ENCODE data around the gene MEGF6.

The MEGF6 gene

DNA sequence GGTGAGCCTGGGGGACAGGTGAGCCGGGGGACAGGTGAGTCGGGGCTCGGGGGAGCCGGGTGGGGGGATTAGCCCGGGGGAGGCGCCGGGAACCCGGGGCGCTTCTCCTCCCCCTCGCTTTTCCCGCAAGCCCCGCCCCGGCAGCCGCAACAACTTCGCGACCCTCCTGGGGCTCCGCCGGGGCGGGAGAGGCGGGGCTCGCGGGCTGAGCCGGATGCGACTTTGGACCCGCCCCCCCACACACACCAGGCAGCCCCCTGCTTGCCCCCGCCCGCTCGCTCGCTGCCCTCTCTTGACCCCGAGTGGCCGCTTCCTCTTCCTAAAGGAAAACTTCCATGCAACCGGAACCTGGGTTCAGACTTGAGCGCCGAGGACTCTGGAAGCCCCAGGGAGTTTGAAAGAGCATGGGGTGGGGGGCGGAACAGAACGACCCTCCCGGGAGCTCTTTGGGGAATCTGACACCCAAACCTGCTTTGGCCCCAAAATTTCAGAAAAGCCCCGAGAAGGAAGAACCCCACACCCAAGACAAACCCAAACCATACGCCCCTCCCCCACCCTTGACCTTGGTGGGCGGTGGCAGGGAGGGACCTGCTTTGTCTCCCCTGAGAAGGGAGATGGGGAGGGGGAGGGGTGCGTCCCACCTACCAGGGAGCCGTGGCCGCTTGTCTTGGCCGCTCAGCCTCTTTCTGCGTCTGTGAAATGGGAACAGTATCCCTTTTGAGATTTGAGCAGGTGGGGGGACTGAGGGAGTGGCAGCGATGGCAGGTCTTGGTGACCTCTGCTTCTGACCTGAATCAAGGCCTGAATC, 156.3 kb downstream of the MEGF6 start:
- Histone ChIP-seq H3K4me1 (peaks cover 0 to 37% (median 21%) of the 10 kb centered on the region in 4 donors), H3K27me3 (peaks cover 0 to 52% of the 10 kb centered on the region in 2 donors), H3K9me3 (no peaks in the 10 kb centered on the region), H3K4me3 (peak overlapping the region; percentile 38 to 50), H3K36me3 (no peaks in the 10 kb centered on the region), H3K27ac (no peak overlapping the region)
- DNase-seq = no peak
- intact Hi-C loops (cut with DNase I; ENCODE audit: low total_unique reads) = loop anchor here (5.0 to 10.0 kb wide), 2 partner anchors 162 to 270 kb away; no protein-coding TSS in a partner anchor
- TF ChIP-seq, protein P1, sequence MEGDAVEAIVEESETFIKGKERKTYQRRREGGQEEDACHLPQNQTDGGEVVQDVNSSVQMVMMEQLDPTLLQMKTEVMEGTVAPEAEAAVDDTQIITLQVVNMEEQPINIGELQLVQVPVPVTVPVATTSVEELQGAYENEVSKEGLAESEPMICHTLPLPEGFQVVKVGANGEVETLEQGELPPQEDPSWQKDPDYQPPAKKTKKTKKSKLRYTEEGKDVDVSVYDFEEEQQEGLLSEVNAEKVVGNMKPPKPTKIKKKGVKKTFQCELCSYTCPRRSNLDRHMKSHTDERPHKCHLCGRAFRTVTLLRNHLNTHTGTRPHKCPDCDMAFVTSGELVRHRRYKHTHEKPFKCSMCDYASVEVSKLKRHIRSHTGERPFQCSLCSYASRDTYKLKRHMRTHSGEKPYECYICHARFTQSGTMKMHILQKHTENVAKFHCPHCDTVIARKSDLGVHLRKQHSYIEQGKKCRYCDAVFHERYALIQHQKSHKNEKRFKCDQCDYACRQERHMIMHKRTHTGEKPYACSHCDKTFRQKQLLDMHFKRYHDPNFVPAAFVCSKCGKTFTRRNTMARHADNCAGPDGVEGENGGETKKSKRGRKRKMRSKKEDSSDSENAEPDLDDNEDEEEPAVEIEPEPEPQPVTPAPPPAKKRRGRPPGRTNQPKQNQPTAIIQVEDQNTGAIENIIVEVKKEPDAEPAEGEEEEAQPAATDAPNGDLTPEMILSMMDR (IDR thresholded peaks at IDR 0.05) = no peak

DNA sequence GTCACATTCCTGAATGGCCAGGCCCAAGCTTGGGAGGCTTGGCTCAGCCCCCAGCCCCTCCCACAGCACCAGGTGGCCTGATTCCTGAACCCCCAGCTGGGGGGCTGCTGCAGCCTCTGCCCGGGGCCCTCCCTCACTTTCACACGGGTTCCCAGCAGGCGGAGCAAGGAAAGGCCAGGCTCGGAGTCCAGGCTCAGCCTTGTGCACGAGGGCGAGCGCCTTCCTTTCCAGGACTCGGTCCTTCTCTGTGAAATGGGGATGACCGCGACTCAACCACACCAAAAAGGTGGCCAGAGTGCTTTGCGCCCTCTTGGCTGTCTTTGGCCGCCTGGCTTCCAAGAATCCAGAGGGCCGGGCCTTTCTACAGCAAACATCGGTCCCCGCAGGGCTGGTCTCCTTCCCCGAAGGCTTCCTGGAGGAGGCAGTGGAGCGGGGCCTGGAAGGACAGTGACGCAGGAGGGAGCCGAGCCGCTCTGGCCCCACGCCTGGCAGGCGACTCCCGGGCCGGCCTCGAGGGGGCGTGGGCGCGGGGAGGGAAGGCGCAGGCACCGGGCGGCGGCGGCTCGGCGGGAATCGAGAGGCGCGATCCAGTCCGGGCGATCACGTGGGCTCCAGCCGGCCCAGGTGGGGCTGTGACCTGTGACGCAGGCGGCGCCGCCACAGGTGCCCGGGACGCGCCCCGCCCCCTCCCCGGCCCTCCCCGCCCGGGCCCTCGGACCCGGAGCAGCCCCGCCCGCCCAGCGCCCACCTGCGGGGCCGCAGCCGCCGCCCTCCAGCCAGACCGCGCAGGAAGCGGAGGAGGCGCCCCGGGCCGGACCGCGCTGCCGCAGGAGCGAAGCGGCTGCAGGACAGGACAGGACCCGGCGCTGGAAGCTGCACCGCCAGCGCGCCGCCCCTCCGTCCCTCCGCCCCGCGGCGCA, 157.2 kb downstream of the MEGF6 start, which contains the start of gene ARHGEF16:
ARHGEF16 (plus strand) TSS at position 775 of the 920 bp plus-strand sequence. CDS start 8,420 bp downstream, outside the sequence.
- TF ChIP-seq, protein P1 (IDR thresholded peaks at IDR 0.05) = peak; percentile 21 to 22
- peaks cover 0 to 52% of the 10 kb centered on the region in 2 donors for H3K27me3 ChIP-seq
- H3K9me3 ChIP-seq = no peaks in the 10 kb centered on the region
- no peak within 1 kb of the TSS for H3K27ac ChIP-seq
- H3K36me3 ChIP-seq = no peaks in the 10 kb centered on the region
- intact Hi-C loops (cut with DNase I; ENCODE audit: low total_unique reads) = loop anchor here (2.0 to 10.0 kb wide), 3 partner anchors 31 to 271 kb away; no protein-coding TSS in a partner anchor
- no peak for DNase-seq
- peak within 1 kb of the TSS; percentile 38 to 50 for H3K4me3 ChIP-seq
- peaks cover 0 to 30% (median 17%) of the 10 kb centered on the region in 4 donors for H3K4me1 ChIP-seq

DNA sequence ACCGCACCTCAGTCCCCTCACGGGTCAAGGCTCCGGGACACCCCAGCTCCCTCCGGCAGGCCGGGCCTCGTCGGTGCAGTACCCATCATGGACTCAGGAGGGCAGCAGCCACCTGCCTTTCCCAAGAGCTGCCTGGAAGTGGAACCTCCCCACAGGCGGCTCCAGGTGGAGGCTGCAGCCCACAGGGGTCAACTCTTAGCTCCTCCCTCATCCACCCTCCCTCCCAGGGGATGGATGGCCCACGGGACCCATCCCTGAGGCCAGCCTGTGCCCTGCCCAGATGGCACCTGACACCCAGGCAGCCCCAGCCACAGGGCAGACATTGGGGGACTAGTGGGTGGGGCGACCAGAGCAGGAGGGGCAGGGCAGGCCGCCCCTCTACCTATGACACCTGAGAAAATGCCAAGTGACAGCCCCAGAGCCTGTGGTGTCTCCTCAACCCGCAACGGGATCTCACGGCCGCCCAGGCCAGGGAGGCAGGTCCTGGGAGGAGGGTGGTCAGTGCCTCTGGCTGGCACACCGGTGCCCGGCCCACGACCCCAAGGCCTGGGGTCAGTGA, 158.0 kb downstream of the MEGF6 start:
- H3K27me3 ChIP-seq = peaks cover 0 to 52% of the 10 kb centered on the region in 2 donors

DNA sequence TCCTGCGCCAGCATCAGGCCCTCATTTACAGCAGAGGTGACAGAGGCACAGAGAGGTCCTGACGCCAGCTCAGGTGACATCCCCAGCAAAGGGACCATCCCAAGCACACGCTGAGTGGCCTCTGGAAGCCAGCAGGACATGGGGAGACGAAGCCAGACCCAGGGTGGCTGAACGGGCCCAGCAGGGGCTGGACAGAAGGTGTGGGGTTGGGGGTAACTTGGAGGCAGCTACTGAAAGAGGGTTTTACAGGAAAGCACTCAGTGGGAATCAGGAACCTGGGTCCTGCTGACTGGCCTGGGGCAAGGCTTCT, 158.5 kb downstream of the MEGF6 start:
- Histone ChIP-seq H3K27me3 (peaks cover 0 to 52% of the 10 kb centered on the region in 2 donors), H3K9me3 (no peaks in the 10 kb centered on the region)

More for the DNA sequence above, 158.0 kb downstream of the MEGF6 start:
- no peak overlapping the region for H3K4me3 ChIP-seq
- DNase-seq = peak; percentile 61 to 80
- peaks cover 0 to 30% (median 17%) of the 10 kb centered on the region in 4 donors for H3K4me1 ChIP-seq
- H3K36me3 ChIP-seq = no peaks in the 10 kb centered on the region
- no peaks in the 10 kb centered on the region for H3K9me3 ChIP-seq
- intact Hi-C loops (cut with DNase I; ENCODE audit: low total_unique reads) = loop anchor here (2.0 to 10.0 kb wide), 3 partner anchors 32 to 272 kb away; no protein-coding TSS in a partner anchor
- H3K27ac ChIP-seq = no peak overlapping the region
- TF ChIP-seq, protein P1 (IDR thresholded peaks at IDR 0.05) = peak; percentile 93 to 97

More for the DNA sequence above, 158.5 kb downstream of the MEGF6 start:
- DNase-seq = no peak
- TF ChIP-seq, protein P1 (IDR thresholded peaks at IDR 0.05) = no peak
- peaks cover 0 to 27% (median 17%) of the 10 kb centered on the region in 4 donors for H3K4me1 ChIP-seq
- intact Hi-C loops (cut with DNase I; ENCODE audit: low total_unique reads) = loop anchor here (2.0 to 10.0 kb wide), 3 partner anchors 32 to 272 kb away; no protein-coding TSS in a partner anchor
- H3K27ac ChIP-seq = no peak overlapping the region
- H3K4me3 ChIP-seq = no peak overlapping the region
- H3K36me3 ChIP-seq = no peaks in the 10 kb centered on the region
